ENCODE data around the gene ARGLU1. TPM values are rescaled to one million over a fixed set of nuclear protein-coding genes. Genes with fewer than 3 reads are reported as not detected.

The ARGLU1 gene
- total and polyA plus RNA-seq, 9 of the 15 experiments (the other 6 are each of a cell fraction or from before 2014, with no cell fraction given), result 19.3 to 99.9 (median 49.3) TPM

DNA sequence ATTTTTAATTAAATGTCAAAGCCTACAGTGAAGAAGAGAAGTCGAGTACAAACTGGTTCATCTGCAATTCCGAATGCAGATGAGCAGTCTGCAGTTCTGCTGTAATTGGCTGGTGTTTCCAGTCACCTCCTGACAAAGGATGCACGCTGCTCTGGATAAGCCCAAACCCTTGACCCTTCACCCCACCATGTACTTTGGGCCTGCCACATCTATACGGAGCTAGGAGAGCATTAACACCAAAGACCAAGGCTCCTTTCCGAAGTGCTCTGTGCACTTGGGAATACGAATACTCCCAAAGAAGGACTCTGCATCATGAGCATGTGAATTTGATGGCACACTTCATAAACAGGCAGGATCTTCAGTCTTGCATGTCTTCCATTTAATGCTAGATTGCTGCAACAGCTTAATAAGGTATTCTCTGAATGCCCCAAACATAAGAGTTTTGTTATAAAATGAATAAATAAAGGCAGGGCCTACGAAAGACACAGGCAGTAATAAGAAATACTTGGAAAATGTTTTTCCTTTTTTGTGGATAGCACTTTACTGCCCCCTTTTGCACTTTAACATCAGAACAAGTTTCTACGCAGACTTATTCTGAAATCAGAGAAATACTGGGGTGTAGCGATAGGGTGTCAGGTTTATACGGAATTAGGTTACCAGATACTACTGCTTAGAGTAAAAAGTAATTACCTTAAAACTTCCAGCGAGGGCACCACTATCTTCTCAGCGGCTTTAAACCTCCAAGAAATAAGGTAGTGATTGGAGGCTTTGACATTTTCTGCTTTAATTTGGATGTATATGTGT is 47.5 kb downstream of the ARGLU1 start (continued):
- TF ChIP-seq, protein P1, sequence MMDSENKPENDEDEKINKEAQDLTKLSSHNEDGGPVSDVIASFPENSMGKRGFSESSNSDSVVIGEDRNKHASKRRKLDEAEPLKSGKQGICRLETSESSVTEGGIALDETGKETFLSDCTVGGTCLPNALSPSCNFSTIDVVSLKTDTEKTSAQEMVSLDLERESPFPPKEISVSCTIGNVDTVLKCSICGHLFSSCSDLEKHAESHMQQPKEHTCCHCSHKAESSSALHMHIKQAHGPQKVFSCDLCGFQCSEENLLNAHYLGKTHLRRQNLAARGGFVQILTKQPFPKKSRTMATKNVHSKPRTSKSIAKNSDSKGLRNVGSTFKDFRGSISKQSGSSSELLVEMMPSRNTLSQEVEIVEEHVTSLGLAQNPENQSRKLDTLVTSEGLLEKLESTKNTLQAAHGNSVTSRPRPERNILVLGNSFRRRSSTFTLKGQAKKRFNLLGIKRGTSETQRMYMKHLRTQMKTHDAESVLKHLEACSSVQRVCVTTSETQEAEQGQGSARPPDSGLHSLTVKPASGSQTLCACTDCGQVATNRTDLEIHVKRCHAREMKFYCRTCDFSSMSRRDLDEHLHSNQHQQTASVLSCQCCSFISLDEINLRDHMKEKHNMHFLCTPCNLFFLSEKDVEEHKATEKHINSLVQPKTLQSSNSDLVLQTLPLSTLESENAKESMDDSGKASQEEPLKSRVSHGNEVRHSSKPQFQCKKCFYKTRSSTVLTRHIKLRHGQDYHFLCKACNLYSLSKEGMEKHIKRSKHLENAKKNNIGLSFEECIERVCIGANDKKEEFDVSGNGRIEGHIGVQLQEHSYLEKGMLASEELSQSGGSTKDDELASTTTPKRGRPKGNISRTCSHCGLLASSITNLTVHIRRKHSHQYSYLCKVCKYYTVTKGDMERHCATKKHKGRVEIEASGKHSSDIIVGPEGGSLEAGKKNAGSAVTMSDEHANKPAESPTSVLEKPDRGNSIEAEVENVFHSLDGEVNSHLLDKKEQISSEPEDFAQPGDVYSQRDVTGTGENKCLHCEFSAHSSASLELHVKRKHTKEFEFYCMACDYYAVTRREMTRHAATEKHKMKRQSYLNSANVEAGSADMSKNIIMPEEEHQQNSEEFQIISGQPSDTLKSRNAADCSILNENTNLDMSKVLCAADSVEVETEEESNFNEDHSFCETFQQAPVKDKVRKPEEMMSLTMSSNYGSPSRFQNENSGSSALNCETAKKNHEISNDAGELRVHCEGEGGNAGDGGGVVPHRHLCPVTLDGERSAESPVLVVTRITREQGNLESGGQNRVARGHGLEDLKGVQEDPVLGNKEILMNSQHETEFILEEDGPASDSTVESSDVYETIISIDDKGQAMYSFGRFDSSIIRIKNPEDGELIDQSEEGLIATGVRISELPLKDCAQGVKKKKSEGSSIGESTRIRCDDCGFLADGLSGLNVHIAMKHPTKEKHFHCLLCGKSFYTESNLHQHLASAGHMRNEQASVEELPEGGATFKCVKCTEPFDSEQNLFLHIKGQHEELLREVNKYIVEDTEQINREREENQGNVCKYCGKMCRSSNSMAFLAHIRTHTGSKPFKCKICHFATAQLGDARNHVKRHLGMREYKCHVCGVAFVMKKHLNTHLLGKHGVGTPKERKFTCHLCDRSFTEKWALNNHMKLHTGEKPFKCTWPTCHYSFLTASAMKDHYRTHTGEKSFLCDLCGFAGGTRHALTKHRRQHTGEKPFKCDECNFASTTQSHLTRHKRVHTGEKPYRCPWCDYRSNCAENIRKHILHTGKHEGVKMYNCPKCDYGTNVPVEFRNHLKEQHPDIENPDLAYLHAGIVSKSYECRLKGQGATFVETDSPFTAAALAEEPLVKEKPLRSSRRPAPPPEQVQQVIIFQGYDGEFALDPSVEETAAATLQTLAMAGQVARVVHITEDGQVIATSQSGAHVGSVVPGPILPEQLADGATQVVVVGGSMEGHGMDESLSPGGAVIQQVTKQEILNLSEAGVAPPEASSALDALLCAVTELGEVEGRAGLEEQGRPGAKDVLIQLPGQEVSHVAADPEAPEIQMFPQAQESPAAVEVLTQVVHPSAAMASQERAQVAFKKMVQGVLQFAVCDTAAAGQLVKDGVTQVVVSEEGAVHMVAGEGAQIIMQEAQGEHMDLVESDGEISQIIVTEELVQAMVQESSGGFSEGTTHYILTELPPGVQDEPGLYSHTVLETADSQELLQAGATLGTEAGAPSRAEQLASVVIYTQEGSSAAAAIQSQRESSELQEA (IDR thresholded peaks at IDR 0.05; ENCODE audit: low read depth), result no peak
- TF ChIP-seq, protein P2, sequence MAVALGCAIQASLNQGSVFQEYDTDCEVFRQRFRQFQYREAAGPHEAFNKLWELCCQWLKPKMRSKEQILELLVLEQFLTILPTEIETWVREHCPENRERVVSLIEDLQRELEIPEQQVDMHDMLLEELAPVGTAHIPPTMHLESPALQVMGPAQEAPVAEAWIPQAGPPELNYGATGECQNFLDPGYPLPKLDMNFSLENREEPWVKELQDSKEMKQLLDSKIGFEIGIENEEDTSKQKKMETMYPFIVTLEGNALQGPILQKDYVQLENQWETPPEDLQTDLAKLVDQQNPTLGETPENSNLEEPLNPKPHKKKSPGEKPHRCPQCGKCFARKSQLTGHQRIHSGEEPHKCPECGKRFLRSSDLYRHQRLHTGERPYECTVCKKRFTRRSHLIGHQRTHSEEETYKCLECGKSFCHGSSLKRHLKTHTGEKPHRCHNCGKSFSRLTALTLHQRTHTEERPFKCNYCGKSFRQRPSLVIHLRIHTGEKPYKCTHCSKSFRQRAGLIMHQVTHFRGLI (CRISPR knock-in tag; IDR thresholded peaks at IDR 0.05), result no peak
- TF ChIP-seq CBX5 (IDR thresholded peaks at IDR 0.05; ENCODE audit: borderline replicate concordance, low read depth), result no peak
- TF ChIP-seq TCF3 (CRISPR knock-in tag; IDR thresholded peaks at IDR 0.05), result no peak
- TF ChIP-seq, protein P3, sequence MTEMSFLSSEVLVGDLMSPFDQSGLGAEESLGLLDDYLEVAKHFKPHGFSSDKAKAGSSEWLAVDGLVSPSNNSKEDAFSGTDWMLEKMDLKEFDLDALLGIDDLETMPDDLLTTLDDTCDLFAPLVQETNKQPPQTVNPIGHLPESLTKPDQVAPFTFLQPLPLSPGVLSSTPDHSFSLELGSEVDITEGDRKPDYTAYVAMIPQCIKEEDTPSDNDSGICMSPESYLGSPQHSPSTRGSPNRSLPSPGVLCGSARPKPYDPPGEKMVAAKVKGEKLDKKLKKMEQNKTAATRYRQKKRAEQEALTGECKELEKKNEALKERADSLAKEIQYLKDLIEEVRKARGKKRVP (CRISPR knock-in tag; IDR thresholded peaks at IDR 0.05), result no peak
- TF ChIP-seq L3MBTL2 (IDR thresholded peaks at IDR 0.05), result no peak
